Measurements from ENCODE around the gene PKHD1. TPM values are rescaled to one million over a fixed set of nuclear protein-coding genes. Genes with fewer than 3 reads are reported as not detected.

The PKHD1 gene
- total RNA-seq, 1 donor from 2014 or later = 1.3 TPM

DNA sequence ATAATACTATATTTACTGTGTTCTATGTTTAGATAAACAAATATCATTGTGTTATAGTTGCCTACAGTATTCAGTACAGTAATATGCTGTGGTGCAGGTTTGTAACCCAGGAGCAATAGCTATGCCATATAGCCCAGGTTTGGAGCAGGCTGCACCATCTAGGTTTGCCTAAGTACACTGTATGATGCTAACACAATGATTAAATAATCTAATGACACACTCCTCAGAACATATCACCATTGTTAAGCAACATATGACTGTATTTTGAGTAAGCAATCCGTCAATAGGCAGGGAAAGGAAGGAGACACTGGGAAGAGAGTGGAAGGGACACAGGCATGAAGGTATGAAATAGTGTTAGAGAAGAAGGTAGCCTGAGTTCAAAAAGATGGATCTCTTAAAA lies 369.9 kb downstream of the PKHD1 start:
- Mint-ChIP-seq H3K4me3 (ENCODE audit: low read depth) (no peak overlapping the region), H3K27me3 (no peaks in the 10 kb centered on the region), H3K27ac (no peak overlapping the region), H3K4me1 (ENCODE audit: low read depth) (no peaks in the 10 kb centered on the region), H3K9me3 (ENCODE audit: low read depth) (no peaks in the 10 kb centered on the region), H3K36me3 (ENCODE audit: insufficient read depth) (no peaks in the 10 kb centered on the region)
- no peak for DNase-seq (ENCODE audit: low spot score, unreplicated experiment)
- TF ChIP-seq, protein P1, sequence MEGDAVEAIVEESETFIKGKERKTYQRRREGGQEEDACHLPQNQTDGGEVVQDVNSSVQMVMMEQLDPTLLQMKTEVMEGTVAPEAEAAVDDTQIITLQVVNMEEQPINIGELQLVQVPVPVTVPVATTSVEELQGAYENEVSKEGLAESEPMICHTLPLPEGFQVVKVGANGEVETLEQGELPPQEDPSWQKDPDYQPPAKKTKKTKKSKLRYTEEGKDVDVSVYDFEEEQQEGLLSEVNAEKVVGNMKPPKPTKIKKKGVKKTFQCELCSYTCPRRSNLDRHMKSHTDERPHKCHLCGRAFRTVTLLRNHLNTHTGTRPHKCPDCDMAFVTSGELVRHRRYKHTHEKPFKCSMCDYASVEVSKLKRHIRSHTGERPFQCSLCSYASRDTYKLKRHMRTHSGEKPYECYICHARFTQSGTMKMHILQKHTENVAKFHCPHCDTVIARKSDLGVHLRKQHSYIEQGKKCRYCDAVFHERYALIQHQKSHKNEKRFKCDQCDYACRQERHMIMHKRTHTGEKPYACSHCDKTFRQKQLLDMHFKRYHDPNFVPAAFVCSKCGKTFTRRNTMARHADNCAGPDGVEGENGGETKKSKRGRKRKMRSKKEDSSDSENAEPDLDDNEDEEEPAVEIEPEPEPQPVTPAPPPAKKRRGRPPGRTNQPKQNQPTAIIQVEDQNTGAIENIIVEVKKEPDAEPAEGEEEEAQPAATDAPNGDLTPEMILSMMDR (IDR thresholded peaks at IDR 0.05; ENCODE audit: unreplicated experiment) = no peak

DNA sequence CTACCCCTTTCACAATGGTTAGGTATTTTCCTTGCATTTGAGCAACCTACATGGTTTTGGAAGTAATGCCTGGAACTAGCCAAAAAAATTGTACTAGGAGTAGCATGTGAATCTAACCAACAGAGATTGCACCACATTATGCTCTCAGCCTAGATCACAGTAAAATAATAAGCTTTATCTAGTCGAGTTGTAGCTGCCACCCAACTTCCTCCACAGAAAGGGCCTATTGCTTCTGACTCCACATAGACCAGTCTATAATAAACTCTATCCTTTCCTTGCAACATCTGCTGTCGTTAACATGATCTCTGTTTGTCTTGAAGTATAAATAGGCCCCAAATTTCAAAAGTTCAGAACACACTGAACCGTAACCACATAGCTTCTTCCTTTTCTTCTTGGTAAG lies 375.5 kb downstream of the PKHD1 start:
- no peak for DNase-seq (ENCODE audit: low spot score, unreplicated experiment)
- Mint-ChIP-seq H3K4me1 (ENCODE audit: low read depth) (no peaks in the 10 kb centered on the region), H3K36me3 (ENCODE audit: insufficient read depth) (no peaks in the 10 kb centered on the region), H3K27me3 (peaks cover 24% of the 10 kb centered on the region), H3K27ac (no peak overlapping the region), H3K9me3 (ENCODE audit: low read depth) (no peaks in the 10 kb centered on the region), H3K4me3 (ENCODE audit: low read depth) (no peak overlapping the region)
- TF ChIP-seq, protein P1 (IDR thresholded peaks at IDR 0.05; ENCODE audit: unreplicated experiment) = no peak

DNA sequence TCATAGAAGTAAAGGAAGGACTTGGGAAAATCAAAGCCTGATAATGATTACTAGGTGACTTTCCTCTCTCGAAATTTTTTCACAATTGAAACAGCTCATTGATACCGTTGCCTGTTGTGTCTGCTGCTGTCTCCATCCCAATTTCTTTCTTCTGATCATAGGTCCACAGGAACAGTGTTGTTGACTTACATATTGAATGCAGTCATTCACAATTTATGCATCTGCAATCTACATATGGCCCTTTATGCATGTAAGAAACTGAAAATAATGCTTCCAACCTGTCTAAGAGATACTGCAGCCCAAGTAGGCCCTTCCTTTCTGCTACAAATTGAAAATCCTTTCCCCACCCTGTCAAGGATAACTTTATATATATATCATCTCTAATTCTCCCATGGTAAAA lies 381.3 kb downstream of the PKHD1 start:
- H3K4me3 Mint-ChIP-seq (ENCODE audit: low read depth) = no peak overlapping the region
- TF ChIP-seq, protein P1 (IDR thresholded peaks at IDR 0.05; ENCODE audit: unreplicated experiment) = no peak
- H3K27me3 Mint-ChIP-seq = peaks cover 63% of the 10 kb centered on the region
- peaks cover 13% of the 10 kb centered on the region for H3K4me1 Mint-ChIP-seq (ENCODE audit: low read depth)
- H3K36me3 Mint-ChIP-seq (ENCODE audit: insufficient read depth) = no peaks in the 10 kb centered on the region
- H3K27ac Mint-ChIP-seq = no peak overlapping the region
- H3K9me3 Mint-ChIP-seq (ENCODE audit: low read depth) = no peaks in the 10 kb centered on the region
- DNase-seq (ENCODE audit: low spot score, unreplicated experiment) = no peak

DNA sequence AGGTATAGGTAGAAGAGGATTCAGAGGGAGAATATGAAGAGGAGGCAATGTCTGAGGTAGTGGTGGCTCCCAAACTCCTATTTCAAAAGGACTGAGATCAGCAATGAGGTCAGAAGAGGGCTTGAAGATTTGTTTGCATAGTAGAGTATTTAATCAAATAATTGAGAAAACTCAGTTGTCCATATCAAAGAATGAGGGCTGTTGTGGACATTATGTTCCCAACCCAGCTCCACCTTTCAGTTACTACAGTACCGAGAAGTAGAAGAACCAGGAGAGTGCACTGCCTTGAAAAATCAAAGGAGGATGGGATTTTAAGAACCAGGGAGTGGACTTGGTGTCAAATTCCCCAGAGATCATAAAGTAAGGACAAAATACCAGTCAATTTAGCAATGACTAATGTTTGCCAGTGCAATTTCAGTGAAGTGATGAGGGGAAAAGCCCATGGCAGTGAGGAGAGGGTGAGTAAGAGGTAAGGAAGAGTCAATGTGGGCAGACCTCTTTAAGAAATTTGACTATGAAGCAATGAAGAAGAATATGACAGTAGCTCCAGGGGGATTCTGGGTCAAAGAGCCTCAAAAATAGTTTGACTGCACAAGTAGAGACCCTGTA lies 382.4 kb downstream of the PKHD1 start:
- H3K4me3 Mint-ChIP-seq (ENCODE audit: low read depth) = no peak overlapping the region
- H3K27me3 Mint-ChIP-seq = peaks cover 71% of the 10 kb centered on the region
- no peak for DNase-seq (ENCODE audit: low spot score, unreplicated experiment)
- TF ChIP-seq, protein P1 (IDR thresholded peaks at IDR 0.05; ENCODE audit: unreplicated experiment) = no peak
- no peak overlapping the region for H3K27ac Mint-ChIP-seq
- H3K9me3 Mint-ChIP-seq (ENCODE audit: low read depth) = no peaks in the 10 kb centered on the region
- no peaks in the 10 kb centered on the region for H3K36me3 Mint-ChIP-seq (ENCODE audit: insufficient read depth)
- peaks cover 21% of the 10 kb centered on the region for H3K4me1 Mint-ChIP-seq (ENCODE audit: low read depth)

DNA sequence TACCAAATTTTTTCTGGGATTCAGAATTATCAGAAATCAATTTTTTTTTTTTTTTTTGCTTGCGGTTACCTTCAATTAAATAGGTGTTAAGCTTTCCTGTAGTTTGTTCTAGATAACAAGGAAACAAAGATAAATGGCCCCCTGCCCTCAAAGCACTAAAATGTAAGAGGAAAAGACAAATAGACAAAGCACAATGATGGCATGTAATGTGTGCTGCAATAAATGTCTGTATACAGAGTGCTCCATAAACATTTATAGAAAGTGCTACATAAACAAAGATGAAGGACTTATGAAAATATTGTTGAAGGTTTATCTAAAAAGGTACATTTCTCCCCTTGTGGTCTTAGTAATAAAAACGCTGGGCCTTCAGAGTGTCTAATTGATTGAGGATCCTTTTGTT lies 384.6 kb downstream of the PKHD1 start:
- TF ChIP-seq, protein P1 (IDR thresholded peaks at IDR 0.05; ENCODE audit: unreplicated experiment) = no peak
- Mint-ChIP-seq H3K36me3 (ENCODE audit: insufficient read depth) (no peaks in the 10 kb centered on the region), H3K4me3 (ENCODE audit: low read depth) (no peak overlapping the region), H3K27ac (no peak overlapping the region), H3K9me3 (ENCODE audit: low read depth) (no peaks in the 10 kb centered on the region), H3K27me3 (peaks cover 66% of the 10 kb centered on the region), H3K4me1 (ENCODE audit: low read depth) (peaks cover 21% of the 10 kb centered on the region)
- no peak for DNase-seq (ENCODE audit: low spot score, unreplicated experiment)
